ENCODE data around the gene ANKRD12.

The ANKRD12 gene

GRCh38 chr18:9231852-9232486 is 95.4 kb downstream of the ANKRD12 start:
- TF ChIP-seq, protein P1, sequence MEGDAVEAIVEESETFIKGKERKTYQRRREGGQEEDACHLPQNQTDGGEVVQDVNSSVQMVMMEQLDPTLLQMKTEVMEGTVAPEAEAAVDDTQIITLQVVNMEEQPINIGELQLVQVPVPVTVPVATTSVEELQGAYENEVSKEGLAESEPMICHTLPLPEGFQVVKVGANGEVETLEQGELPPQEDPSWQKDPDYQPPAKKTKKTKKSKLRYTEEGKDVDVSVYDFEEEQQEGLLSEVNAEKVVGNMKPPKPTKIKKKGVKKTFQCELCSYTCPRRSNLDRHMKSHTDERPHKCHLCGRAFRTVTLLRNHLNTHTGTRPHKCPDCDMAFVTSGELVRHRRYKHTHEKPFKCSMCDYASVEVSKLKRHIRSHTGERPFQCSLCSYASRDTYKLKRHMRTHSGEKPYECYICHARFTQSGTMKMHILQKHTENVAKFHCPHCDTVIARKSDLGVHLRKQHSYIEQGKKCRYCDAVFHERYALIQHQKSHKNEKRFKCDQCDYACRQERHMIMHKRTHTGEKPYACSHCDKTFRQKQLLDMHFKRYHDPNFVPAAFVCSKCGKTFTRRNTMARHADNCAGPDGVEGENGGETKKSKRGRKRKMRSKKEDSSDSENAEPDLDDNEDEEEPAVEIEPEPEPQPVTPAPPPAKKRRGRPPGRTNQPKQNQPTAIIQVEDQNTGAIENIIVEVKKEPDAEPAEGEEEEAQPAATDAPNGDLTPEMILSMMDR (IDR thresholded peaks at IDR 0.05; ENCODE audit: borderline replicate concordance, insufficient read depth, low read depth, low read length) = no peak
- H3K4me3 ChIP-seq (ENCODE audit: low read depth, low read length) = no peak overlapping the region

GRCh38 chr18:9232977-9233376 is 96.4 kb downstream of the ANKRD12 start:
- TF ChIP-seq, protein P1 (IDR thresholded peaks at IDR 0.05; ENCODE audit: borderline replicate concordance, insufficient read depth, low read depth, low read length) = no peak

GRCh38 chr18:9233771-9234440 is 97.3 kb downstream of the ANKRD12 start:
- H3K4me3 ChIP-seq (ENCODE audit: low read depth, low read length) = no peak overlapping the region
- TF ChIP-seq, protein P1 (IDR thresholded peaks at IDR 0.05; ENCODE audit: borderline replicate concordance, insufficient read depth, low read depth, low read length) = no peak

More at GRCh38 chr18:9232977-9233376, 96.4 kb downstream of the ANKRD12 start:
- no peak overlapping the region for H3K4me3 ChIP-seq (ENCODE audit: low read depth, low read length)

GRCh38 chr18:9234528-9234927 is 97.9 kb downstream of the ANKRD12 start:
- H3K4me3 ChIP-seq (ENCODE audit: low read depth, low read length) = no peak overlapping the region
- TF ChIP-seq, protein P1 (IDR thresholded peaks at IDR 0.05; ENCODE audit: borderline replicate concordance, insufficient read depth, low read depth, low read length) = no peak

DNA sequence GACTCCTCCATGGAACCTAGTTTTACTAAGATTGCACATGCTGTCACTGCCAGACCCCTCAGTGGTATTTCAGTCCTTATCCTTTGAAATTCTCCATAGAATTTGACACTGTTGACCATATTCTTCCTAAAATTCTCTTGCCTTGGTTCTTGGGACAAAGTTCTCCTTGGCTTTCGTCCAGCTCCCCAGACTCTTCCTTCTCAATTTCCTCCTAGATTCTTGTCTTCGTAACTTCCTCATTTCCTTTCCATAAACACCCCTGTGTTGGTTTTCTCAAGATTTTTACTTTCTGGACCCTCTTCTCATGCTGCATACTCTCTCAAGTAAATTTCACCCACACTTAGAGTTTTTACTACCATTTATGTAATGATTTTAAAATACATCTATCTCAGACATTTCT is 101.4 kb downstream of the ANKRD12 start:
- H3K4me3 ChIP-seq (ENCODE audit: low read depth, low read length) = no peak overlapping the region
- TF ChIP-seq, protein P1 (IDR thresholded peaks at IDR 0.05; ENCODE audit: borderline replicate concordance, insufficient read depth, low read depth, low read length) = no peak

DNA sequence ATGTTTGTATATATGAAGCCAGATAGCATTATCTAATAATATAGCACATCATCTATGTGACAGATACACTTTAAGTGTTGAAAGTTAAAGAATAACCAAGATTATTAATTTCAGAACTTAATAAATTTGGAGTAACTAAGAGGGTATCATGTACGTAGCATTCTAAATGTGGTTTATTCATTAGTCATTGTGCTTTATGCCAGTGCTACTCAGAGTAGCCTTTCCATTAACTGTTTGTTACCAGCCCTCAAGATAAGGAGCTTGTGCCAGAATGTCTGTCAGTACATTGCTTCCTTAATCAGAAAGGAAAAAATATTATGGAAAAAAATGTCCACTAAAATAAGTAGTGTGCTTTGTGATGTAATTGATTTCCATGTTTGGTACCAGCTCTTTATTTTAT is 103.1 kb downstream of the ANKRD12 start:
- H3K4me3 ChIP-seq (ENCODE audit: low read depth, low read length) = no peak overlapping the region
- TF ChIP-seq, protein P1 (IDR thresholded peaks at IDR 0.05; ENCODE audit: borderline replicate concordance, insufficient read depth, low read depth, low read length) = no peak

DNA sequence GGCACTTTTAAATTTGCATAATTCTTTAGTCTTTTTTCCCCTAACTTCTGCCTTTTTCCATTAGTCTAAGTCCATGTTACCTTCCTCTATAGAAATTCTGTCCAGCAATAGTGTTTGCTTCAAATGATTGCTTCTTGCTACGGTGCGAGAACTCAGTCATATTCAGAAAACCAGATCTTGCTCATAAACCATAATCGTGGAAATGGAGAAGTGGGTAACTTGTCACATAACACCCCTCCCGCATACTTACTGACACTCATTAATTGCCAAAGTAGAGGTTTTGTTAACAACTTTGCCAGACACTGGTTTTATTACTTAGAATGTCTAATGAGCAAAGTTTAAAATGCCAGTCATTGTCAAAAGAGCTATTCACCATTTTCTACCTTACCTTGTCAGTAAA is 103.7 kb downstream of the ANKRD12 start:
- H3K4me3 ChIP-seq (ENCODE audit: low read depth, low read length) = no peak overlapping the region
- TF ChIP-seq, protein P1 (IDR thresholded peaks at IDR 0.05; ENCODE audit: borderline replicate concordance, insufficient read depth, low read depth, low read length) = no peak
